Endothelial cell of umbilical vein (primary cell): ENCODE data around the gene CDK17. TPM values are rescaled to one million over a fixed set of nuclear protein-coding genes. Genes with fewer than 3 reads are reported as not detected.

Experiments
- BruUV-seq: library from RNA; stranded (reverse); fragments of 400-500 nt; replicated peaks from 2 replicates; lab custom pipeline; 2021; lab: Mats Ljungman, UMichigan
- CTCF ChIA-PET: fragments of 300-600, 350-600 bp; sonication (Branson Sonifier 250); formaldehyde crosslinking; loops from one replicate; lab custom pipeline; 2021; ENCODE audit warnings: antibody characterized with exemption, inconsistent platforms; lab: Charles Lee
- POLR2A ChIA-PET: fragments of 300-600, 350-600 bp; sonication (Branson Sonifier 250); formaldehyde crosslinking; loops from one replicate; lab custom pipeline; 2021; ENCODE audit warnings: antibody characterized with exemption, inconsistent platforms; lab: Charles Lee
- DNase-seq: peaks from one replicate; pipeline ENCODE4 v3.0.0-alpha.2; 2011; ENCODE audit warnings: low read depth, low spot score
- FAIRE-seq: peaks from 2 replicates; lab custom pipeline; 2011; peaks lifted over from hg19 to GRCh38; lab: Jason Lieb, UNC
- H2AFZ ChIP-seq: 2 replicates; pipeline ENCODE4 v1.6.0; 2012; ENCODE audit warnings: low read depth, low read length, control low read depth, inconsistent platforms
- H3K27ac ChIP-seq: 2 replicates; pipeline ENCODE4 v1.5.1; 2011; ENCODE audit warnings: low read depth, mild to moderate bottlenecking, control low read depth, low read length, moderate library complexity; ENCODE audit not compliant: insufficient read depth
- H3K27me3 ChIP-seq, 2 experiments: 2 replicates each; pipeline versions ENCODE4 v1.6.0 to v1.6.1; 2011; ENCODE audit warnings: low read length in 2 of 2, mixed read lengths in 1 of 2; ENCODE audit not compliant: control insufficient read depth in 2 of 2, insufficient read depth in 2 of 2
- H3K36me3 ChIP-seq, 2 experiments: 2 replicates in 1 of 2; 3 replicates in 1 of 2; pipeline ENCODE4 v1.5.1; 2011; ENCODE audit warnings: low read length in 2 of 2, mild to moderate bottlenecking in 1 of 2, moderate library complexity in 1 of 2; ENCODE audit not compliant: control insufficient read depth in 2 of 2, insufficient read depth in 2 of 2; ENCODE audit errors: extremely low read depth in 1 of 2
- H3K4me1 ChIP-seq: 3 replicates; pipeline ENCODE4 v1.5.1; 2011; ENCODE audit warnings: mild to moderate bottlenecking, low read length; ENCODE audit not compliant: control insufficient read depth, insufficient read depth; ENCODE audit errors: extremely low read depth
- H3K4me2 ChIP-seq: 2 replicates; pipeline ENCODE4 v1.6.1; 2011; ENCODE audit warnings: low read length, control low read depth, mixed read lengths; ENCODE audit not compliant: insufficient read depth
- H3K4me3 ChIP-seq, 3 experiments: fragments of 200-600 bp in 1 of 3; sonication (generic), shearing (Covaris generic) in 1 of 3; replicated peaks in 1 of 3; 2 replicates each; pipeline ENCODE4 v1.5.1; 2011 to 2016; ENCODE audit warnings: control low read depth in 3 of 3, low read length in 3 of 3, mild to moderate bottlenecking in 2 of 3, inconsistent platforms in 1 of 3, low read depth in 1 of 3, moderate library complexity in 1 of 3; ENCODE audit not compliant: insufficient read depth in 1 of 3
- H3K79me2 ChIP-seq: 2 replicates; pipeline ENCODE4 v1.6.0; 2012; ENCODE audit warnings: low read length, inconsistent platforms; ENCODE audit not compliant: control insufficient read depth, insufficient read depth
- H3K9ac ChIP-seq: replicated peaks from 2 replicates; pipeline ENCODE3; 2011; ENCODE audit warnings: low read length, control low read depth; ENCODE audit not compliant: insufficient read depth; ENCODE audit errors: extremely low read depth
- H3K9me1 ChIP-seq: replicated peaks from 3 replicates; pipeline ENCODE4 v1.6.0; 2011; ENCODE audit warnings: mild to moderate bottlenecking, low read length; ENCODE audit not compliant: control insufficient read depth, insufficient read depth; ENCODE audit errors: extremely low read depth
- H3K9me3 ChIP-seq: replicated peaks from 2 replicates; pipeline ENCODE4 v1.5.1; 2012; ENCODE audit warnings: low read length, inconsistent platforms; ENCODE audit not compliant: control insufficient read depth, insufficient read depth
- H4K20me1 ChIP-seq: replicated peaks from 2 replicates; pipeline ENCODE3; 2011; ENCODE audit warnings: mild to moderate bottlenecking, low read length; ENCODE audit not compliant: control insufficient read depth, insufficient read depth; ENCODE audit errors: extremely low read depth
- EZH2 ChIP-seq: IDR thresholded peaks from 2 replicates; pipeline ENCODE4 v1.6.1; 2012; ENCODE audit warnings: borderline replicate concordance, low read depth, mild to moderate bottlenecking, moderate library complexity, low read length, inconsistent platforms; ENCODE audit not compliant: severe bottlenecking
- FOS ChIP-seq: IDR thresholded peaks from 2 replicates; pipeline ENCODE4 v1.6.1; 2011; ENCODE audit warnings: mild to moderate bottlenecking, low read length, moderate library complexity, borderline replicate concordance; ENCODE audit not compliant: insufficient read depth
- GATA2 ChIP-seq: IDR thresholded peaks from 2 replicates; pipeline ENCODE4 v1.7.0; 2011; ENCODE audit warnings: low read depth, mild to moderate bottlenecking, moderate library complexity, mixed read lengths, low read length; ENCODE audit not compliant: insufficient read length, insufficient read depth
- JUN ChIP-seq: IDR thresholded peaks from 2 replicates; pipeline ENCODE4 v1.6.1; 2011; ENCODE audit warnings: borderline replicate concordance, low read depth; ENCODE audit not compliant: insufficient read length, insufficient read depth
- MYC ChIP-seq: IDR thresholded peaks from one replicate; pipeline ENCODE4 v1.6.1; 2011; ENCODE audit warnings: mild to moderate bottlenecking, low read depth, low read length
- POLR2A ChIP-seq: IDR thresholded peaks from 2 replicates; pipeline ENCODE4 v1.6.1; 2012; ENCODE audit warnings: low read depth, mild to moderate bottlenecking, control low read depth, low read length
- POLR2AphosphoS5 ChIP-seq: IDR thresholded peaks from 2 replicates; pipeline ENCODE4 v1.6.1; 2012; ENCODE audit warnings: low read depth, mild to moderate bottlenecking, control low read depth, low read length, moderate library complexity; ENCODE audit not compliant: insufficient read depth
- dilution Hi-C: fragments of 300-500 bp; cut with MboI; formaldehyde crosslinking; loops from one replicate; pipeline ENCODE4 v1.15.0; 2019; ENCODE audit warnings: low sequenced_read_pairs; ENCODE audit not compliant: extremely low pct_ligation_motif_present
- intact Hi-C: fragments of 100-400 bp; cut with micrococcal nuclease; formaldehyde crosslinking; loops from one replicate; pipeline ENCODE4 v1.10.0; 2022
- polyA plus RNA-seq, 4 experiments: library from polyadenylated mRNA; depleted of rRNA in 3 of 4; stranded (reverse) in 3 of 4; unstranded in 1 of 4; fragments of >200 nt; gene quantifications; 2 replicates each; pipeline versions ENCODE4 v1.2.1 to v1.2.3, GENCODE V29; 2011 to 2012; ENCODE audit warnings: missing spikeins in 1 of 4
- total RNA-seq: library from RNA; stranded (reverse); gene quantifications from 2 replicates; pipeline ENCODE4 v1.2.3, GENCODE V29; 2021
- TF ChIP-seq, protein P1 (sequence below): IDR thresholded peaks from 2 replicates; pipeline ENCODE4 v1.6.1; 2011; ENCODE audit not compliant: insufficient read depth, insufficient read length
- TF ChIP-seq, protein P2 (sequence below), 2 donors: IDR thresholded peaks; 1 replicate in 1 of 2; 2 replicates in 1 of 2; pipeline ENCODE4 v1.5.1; 2011; ENCODE audit warnings: low read length in 2 of 2, mild to moderate bottlenecking in 2 of 2, moderate library complexity in 2 of 2, control low read depth in 1 of 2, inconsistent platforms in 1 of 2, low read depth in 1 of 2; ENCODE audit not compliant: insufficient read depth in 1 of 2; ENCODE audit errors: extremely low read depth in 1 of 2

Gene CDK17
- total and polyA plus RNA-seq, 2 donors (not counting 3 experiments of a cell fraction or from before 2014, with no cell fraction given) = 61.1 to 176 TPM

DNA sequence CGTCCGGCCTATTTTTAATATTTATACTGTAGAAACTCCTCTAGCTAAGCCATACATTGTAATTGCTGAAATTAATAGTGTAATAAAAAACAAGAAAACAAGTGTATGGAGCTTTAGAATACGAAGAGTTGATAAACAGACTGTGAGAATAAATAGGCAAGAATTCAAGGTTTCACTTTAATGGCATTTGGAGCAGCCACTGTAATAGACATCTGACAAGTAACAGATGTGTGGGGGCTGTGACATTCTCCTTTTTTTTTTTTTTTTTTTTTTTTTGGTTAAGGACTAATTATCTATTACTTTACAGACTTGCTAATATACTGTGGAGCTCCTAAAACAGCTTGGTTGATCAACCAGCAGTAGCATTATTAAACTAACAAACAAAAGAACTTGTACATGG lies 47.0 kb upstream of the CDK17 start:
- FAIRE-seq = no peak
- intact Hi-C loops = loop anchor here (5.0 to 10.0 kb wide), 3 partner anchors 250 to 810 kb away; no protein-coding TSS in a partner anchor

More for the DNA sequence above, 47.0 kb upstream of the CDK17 start:
- DNase-seq = no peak
- peaks cover 0 to 2% of the 10 kb centered on the region in 2 experiments for H3K36me3 ChIP-seq
- H4K20me1 ChIP-seq = no peaks in the 10 kb centered on the region
- no peaks in the 10 kb centered on the region for H3K9me1 ChIP-seq
- peak overlapping the region; percentile 76 for H3K4me2 ChIP-seq
- H3K4me3 ChIP-seq = no peak overlapping the region
- TF ChIP-seq, protein P1, sequence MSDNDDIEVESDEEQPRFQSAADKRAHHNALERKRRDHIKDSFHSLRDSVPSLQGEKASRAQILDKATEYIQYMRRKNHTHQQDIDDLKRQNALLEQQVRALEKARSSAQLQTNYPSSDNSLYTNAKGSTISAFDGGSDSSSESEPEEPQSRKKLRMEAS = no peak
- TF ChIP-seq, protein P2, sequence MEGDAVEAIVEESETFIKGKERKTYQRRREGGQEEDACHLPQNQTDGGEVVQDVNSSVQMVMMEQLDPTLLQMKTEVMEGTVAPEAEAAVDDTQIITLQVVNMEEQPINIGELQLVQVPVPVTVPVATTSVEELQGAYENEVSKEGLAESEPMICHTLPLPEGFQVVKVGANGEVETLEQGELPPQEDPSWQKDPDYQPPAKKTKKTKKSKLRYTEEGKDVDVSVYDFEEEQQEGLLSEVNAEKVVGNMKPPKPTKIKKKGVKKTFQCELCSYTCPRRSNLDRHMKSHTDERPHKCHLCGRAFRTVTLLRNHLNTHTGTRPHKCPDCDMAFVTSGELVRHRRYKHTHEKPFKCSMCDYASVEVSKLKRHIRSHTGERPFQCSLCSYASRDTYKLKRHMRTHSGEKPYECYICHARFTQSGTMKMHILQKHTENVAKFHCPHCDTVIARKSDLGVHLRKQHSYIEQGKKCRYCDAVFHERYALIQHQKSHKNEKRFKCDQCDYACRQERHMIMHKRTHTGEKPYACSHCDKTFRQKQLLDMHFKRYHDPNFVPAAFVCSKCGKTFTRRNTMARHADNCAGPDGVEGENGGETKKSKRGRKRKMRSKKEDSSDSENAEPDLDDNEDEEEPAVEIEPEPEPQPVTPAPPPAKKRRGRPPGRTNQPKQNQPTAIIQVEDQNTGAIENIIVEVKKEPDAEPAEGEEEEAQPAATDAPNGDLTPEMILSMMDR (IDR thresholded peaks at IDR 0.05; ENCODE audit: extremely low read depth in 1 of 2, insufficient read depth in 1 of 2, low read depth in 1 of 2, low read length in 2 of 2) = no peak
- TF ChIP-seq JUN = no peak
- no peak for TF ChIP-seq GATA2
- no peak for TF ChIP-seq FOS
- no peak for TF ChIP-seq POLR2A
- TF ChIP-seq POLR2AphosphoS5 = no peak
- TF ChIP-seq EZH2 = no peak
- no peak for TF ChIP-seq MYC
- no peaks in the 10 kb centered on the region for H3K9me3 ChIP-seq
- peak overlapping the region; percentile 99 for H3K27ac ChIP-seq
- ChIA-PET POLR2A (interaction anchor here (1.4 to 4.9 kb wide), 6 partner anchors 9 to 54 kb away, joined by 4 to 85 read pairs (median 26); partner anchors contain the start of gene CDK17), CTCF (interaction anchor here (0.7 to 4.3 kb wide), 6 partner anchors 10 to 69 kb away, joined by 3 to 52 read pairs (median 9); partner anchors contain the start of genes CDK17 and CFAP54)
- H3K79me2 ChIP-seq = peaks cover 29% of the 10 kb centered on the region
- peaks cover 51% of the 10 kb centered on the region for H3K4me1 ChIP-seq
- H3K9ac ChIP-seq = peak overlapping the region; percentile 93
- no peaks in the 10 kb centered on the region for H3K27me3 ChIP-seq
- no TSS peak for BruUV-seq
- H2AFZ ChIP-seq = no peak overlapping the region
- dilution Hi-C loops = no loop called here
